HepG2 (cell line): ENCODE results near the gene SLC25A10. TPM values are rescaled to one million over a fixed set of nuclear protein-coding genes. Genes with fewer than 3 reads are reported as not detected.

Experiments used
- FOXP4 ChIP-seq: sonication (generic); formaldehyde crosslinking; IDR thresholded peaks from 2 replicates; pipeline ENCODE4 v1.4.0; 2020; ENCODE audit warnings: missing genetic modification reagents
- GATAD2A ChIP-seq: IDR thresholded peaks from 2 replicates; pipeline ENCODE4 v1.6.1; 2016
- MAFF ChIP-seq: IDR thresholded peaks from 2 replicates; pipeline ENCODE4 v1.6.1; 2011; ENCODE audit warnings: low read depth, low read length, improper control_type of control experiment
- NFAT5 ChIP-seq: sonication (generic); formaldehyde crosslinking; IDR thresholded peaks from 2 replicates; pipeline ENCODE4 v1.4.0; 2020; ENCODE audit warnings: missing genetic modification reagents
- RXRA ChIP-seq: sonication (generic); formaldehyde crosslinking; IDR thresholded peaks from 2 replicates; pipeline ENCODE4 v1.5.1; 2020; ENCODE audit warnings: missing genetic modification reagents
- SNAPC4 ChIP-seq: sonication (generic); formaldehyde crosslinking; IDR thresholded peaks from 2 replicates; pipeline ENCODE4 v1.4.0; 2020; ENCODE audit warnings: mild to moderate bottlenecking, missing genetic modification reagents
- STAG1 ChIP-seq: sonication (generic); formaldehyde crosslinking; IDR thresholded peaks from 2 replicates; pipeline ENCODE4 v1.4.0; 2020; ENCODE audit warnings: missing genetic modification reagents
- TEAD3 ChIP-seq: optimal IDR thresholded peaks from 2 replicates; pipeline ENCODE3; 2016; ENCODE audit warnings: borderline replicate concordance
- ZFP90 ChIP-seq: sonication (generic); formaldehyde crosslinking; IDR thresholded peaks from 2 replicates; pipeline ENCODE4 v1.8.0; 2022; ENCODE audit warnings: missing genetic modification reagents, mild to moderate bottlenecking, inconsistent platforms, borderline replicate concordance
- ZMYM4 ChIP-seq: sonication (generic); formaldehyde crosslinking; IDR thresholded peaks from 2 replicates; pipeline ENCODE4 v1.8.1; 2023; ENCODE audit warnings: mild to moderate bottlenecking, missing genetic modification reagents
- ZNF530 ChIP-seq: sonication (generic); formaldehyde crosslinking; IDR thresholded peaks from 2 replicates; pipeline ENCODE4 v1.5.0; 2020; ENCODE audit warnings: low read depth, mild to moderate bottlenecking, missing genetic modification reagents
- ZNF562 ChIP-seq: sonication (generic); formaldehyde crosslinking; IDR thresholded peaks from 2 replicates; pipeline ENCODE4 v1.8.0; 2022; ENCODE audit warnings: missing genetic modification reagents, borderline replicate concordance
- ZNF576 ChIP-seq: sonication (generic); formaldehyde crosslinking; IDR thresholded peaks from 2 replicates; pipeline ENCODE4 v1.4.0; 2020; ENCODE audit warnings: mild to moderate bottlenecking, missing genetic modification reagents
- ZNF577 ChIP-seq: sonication (generic); formaldehyde crosslinking; IDR thresholded peaks from 2 replicates; pipeline ENCODE4 v1.4.0; 2020; ENCODE audit warnings: mild to moderate bottlenecking, low read depth, missing genetic modification reagents, borderline replicate concordance
- ZNF777 ChIP-seq: sonication (generic); formaldehyde crosslinking; IDR thresholded peaks from 2 replicates; pipeline ENCODE4 v1.4.0; 2020; ENCODE audit warnings: missing genetic modification reagents
- polyA plus RNA-seq, 8 experiments: library from polyadenylated mRNA; depleted of rRNA in 3 of 8; stranded (reverse) in 7 of 8; unstranded in 1 of 8; fragments of >200 nt; fragmentation: Illumina TruSeq in 4 of 8; extraction: Trizol in 4 of 8; gene quantifications; 2 replicates each; pipeline versions ENCODE4 v1.2.1 to v1.2.3, GENCODE V29; 2011 to 2016; ENCODE audit warnings: low read depth in 4 of 8, missing spikeins in 1 of 8, mixed read lengths in 1 of 8; ENCODE audit not compliant: insufficient read depth in 1 of 8
- total RNA-seq, 5 experiments: library from RNA; depleted of rRNA; stranded (reverse); fragments of >200 nt; fragmentation: Illumina TruSeq; extraction: Trizol; gene quantifications; 2 replicates each; pipeline ENCODE4 v1.2.3, GENCODE V29; 2016; ENCODE audit warnings: low read depth in 1 of 5

SLC25A10 gene
- total and polyA plus RNA-seq, 2 of the 13 experiments (the other 11 are each of a cell fraction or from before 2014, with no cell fraction given) = 46.5 to 140 TPM

GRCh38 chr17:81665205-81666091, 46.6 kb upstream of the SLC25A10 start (continued):
- 0 out of 2 replicates have a peak, but pooled peaks have one; percentile 42 for TF ChIP-seq NFAT5 (CRISPR knock-in tag)
- no peak for TF ChIP-seq STAG1 (CRISPR knock-in tag)
- peak; percentile 4; the same call in 1 of the 2 replicates for TF ChIP-seq GATAD2A (CRISPR knock-in tag)
- TF ChIP-seq TEAD3 (CRISPR knock-in tag) = no peak
- no peak for TF ChIP-seq MAFF
- no peak for TF ChIP-seq ZNF576 (CRISPR knock-in tag)
- TF ChIP-seq ZNF577 (CRISPR knock-in tag) = no peak
- no peak for TF ChIP-seq ZNF562 (CRISPR knock-in tag)
- TF ChIP-seq FOXP4 (CRISPR knock-in tag) = no peak
- TF ChIP-seq ZMYM4 (CRISPR knock-in tag) = no peak
- no peak for TF ChIP-seq SNAPC4 (CRISPR knock-in tag)
- peak; percentile 22; the same call in 1 of the 2 replicates for TF ChIP-seq ZFP90 (CRISPR knock-in tag)
- TF ChIP-seq ZNF530 (CRISPR knock-in tag) = no peak
- no peak for TF ChIP-seq ZNF777 (CRISPR knock-in tag)
- TF ChIP-seq RXRA = no peak
